Natural killer cell (primary cell): ENCODE measurements around the gene DLG3. TPM values are rescaled to one million over a fixed set of nuclear protein-coding genes. Genes with fewer than 3 reads are reported as not detected.

Experiments used
- ATAC-seq, 3 donors: fragments of 150-1000 bp in 2 of 3; fragments of 200-7000 bp in 1 of 3; cut with Tn5 transposase; 1 replicate in 1 of 3; 2 replicates in 2 of 3; pipeline ENCODE4 v1.10.0; 2021; ENCODE audit warnings: mild to moderate bottlenecking in 2 of 3, moderate library complexity in 2 of 3
- DNase-seq, 2 donors: peaks; one replicate each; pipeline versions ENCODE4 v3.0.0 to v3.0.0-alpha.2; 2013 to 2021; ENCODE audit warnings: mixed read lengths in 1 of 2
- H3K27ac ChIP-seq: one replicate; pipeline ENCODE4 v1.5.1; 2013; ENCODE audit warnings: mild to moderate bottlenecking, low read length
- H3K27me3 ChIP-seq: one replicate; pipeline ENCODE4 v1.6.1; 2013; ENCODE audit warnings: low read length; ENCODE audit not compliant: control insufficient read depth, insufficient read depth
- H3K36me3 ChIP-seq: one replicate; pipeline ENCODE4 v1.6.1; 2013; ENCODE audit warnings: low read length; ENCODE audit not compliant: control insufficient read depth, insufficient read depth
- H3K4me1 ChIP-seq: one replicate; pipeline ENCODE4 v1.6.1; 2013; ENCODE audit warnings: low read length; ENCODE audit not compliant: control insufficient read depth, insufficient read depth
- H3K4me3 ChIP-seq: one replicate; pipeline ENCODE4 v1.5.1; 2013; ENCODE audit warnings: low read length
- H3K9me3 ChIP-seq: one replicate; pipeline ENCODE4 v1.6.1; 2013; ENCODE audit warnings: low read length; ENCODE audit not compliant: control insufficient read depth, insufficient read depth
- H3K27ac Mint-ChIP-seq, 2 donors: one replicate each; pipeline ENCODE4 v1.8.0; 2022; ENCODE audit warnings: mild to moderate bottlenecking in 2 of 2, mixed read lengths in 2 of 2, moderate library complexity in 1 of 2
- H3K27me3 Mint-ChIP-seq, 2 donors: one replicate each; pipeline ENCODE4 v1.8.0; 2022; ENCODE audit warnings: low read depth in 2 of 2, mixed read lengths in 2 of 2
- H3K36me3 Mint-ChIP-seq: one replicate; pipeline ENCODE4 v1.8.0; 2022; ENCODE audit warnings: mixed read lengths
- H3K4me1 Mint-ChIP-seq, 2 donors: one replicate each; pipeline ENCODE4 v1.8.0; 2022; ENCODE audit warnings: mixed read lengths in 2 of 2
- H3K4me3 Mint-ChIP-seq: one replicate; pipeline ENCODE4 v1.8.0; 2022; ENCODE audit warnings: mild to moderate bottlenecking, moderate library complexity, mixed read lengths
- H3K9me3 Mint-ChIP-seq, 2 donors: one replicate each; pipeline ENCODE4 v1.8.0; 2022; ENCODE audit warnings: mixed read lengths in 2 of 2
- WGBS: methylation state at CpG from one replicate; pipeline ENCODE4 v1.1.7; 2013; ENCODE audit warnings: missing lambda C conversion rate; ENCODE audit not compliant: insufficient coverage; 5-methylcytosine and 5-hydroxymethylcytosine counted together
- intact Hi-C: fragments of 100-400 bp; cut with micrococcal nuclease; formaldehyde crosslinking; loops from one replicate; pipeline ENCODE4 v1.14.2; 2022
- total RNA-seq, 4 donors: library from RNA; stranded (reverse); fragments of 120-200 nt in 1 of 4; gene quantifications; one replicate each; pipeline versions ENCODE4 v1.2.3 to v1.2.4, GENCODE V29; 2013 to 2022
- TF ChIP-seq, protein P1 (sequence below): fragments of 200-600 bp; IDR thresholded peaks from one replicate; pipeline ENCODE4 v1.8.0; 2022; ENCODE audit warnings: antibody characterized with exemption

DLG3 gene
- total RNA-seq, 3 donors from 2014 or later (not counting 1 experiment from before 2014, with no cell fraction given), result 13.6 to 17.6 (median 15.9) TPM

DNA sequence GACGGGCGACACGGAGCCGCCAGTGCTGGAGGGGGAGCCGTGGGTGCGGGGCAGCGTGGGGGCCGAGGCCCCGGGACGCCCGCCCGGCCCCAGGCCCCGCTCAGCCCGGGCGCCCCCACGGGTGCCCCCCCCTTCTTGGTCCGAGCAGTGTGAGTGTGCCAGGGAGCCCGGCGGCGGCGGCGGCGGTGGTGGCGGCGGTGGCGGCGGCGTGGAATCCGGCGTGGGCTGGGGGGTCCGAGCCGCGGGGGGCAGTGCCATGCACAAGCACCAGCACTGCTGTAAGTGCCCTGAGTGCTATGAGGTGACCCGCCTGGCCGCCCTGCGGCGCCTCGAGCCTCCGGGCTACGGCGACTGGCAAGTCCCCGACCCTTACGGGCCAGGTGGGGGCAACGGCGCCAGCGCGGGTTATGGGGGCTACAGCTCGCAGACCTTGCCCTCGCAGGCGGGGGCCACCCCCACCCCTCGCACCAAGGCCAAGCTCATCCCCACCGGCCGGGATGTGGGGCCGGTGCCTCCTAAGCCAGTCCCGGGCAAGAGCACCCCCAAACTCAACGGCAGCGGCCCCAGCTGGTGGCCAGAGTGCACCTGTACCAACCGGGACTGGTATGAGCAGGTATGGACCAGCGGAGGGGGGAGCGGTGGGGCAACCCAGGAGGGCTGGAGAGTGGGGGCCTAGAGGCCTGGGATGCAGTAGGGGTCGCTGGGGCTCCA is 466 bp downstream of the DLG3 start:
- no peak overlapping the region for H3K27ac Mint-ChIP-seq

DNA sequence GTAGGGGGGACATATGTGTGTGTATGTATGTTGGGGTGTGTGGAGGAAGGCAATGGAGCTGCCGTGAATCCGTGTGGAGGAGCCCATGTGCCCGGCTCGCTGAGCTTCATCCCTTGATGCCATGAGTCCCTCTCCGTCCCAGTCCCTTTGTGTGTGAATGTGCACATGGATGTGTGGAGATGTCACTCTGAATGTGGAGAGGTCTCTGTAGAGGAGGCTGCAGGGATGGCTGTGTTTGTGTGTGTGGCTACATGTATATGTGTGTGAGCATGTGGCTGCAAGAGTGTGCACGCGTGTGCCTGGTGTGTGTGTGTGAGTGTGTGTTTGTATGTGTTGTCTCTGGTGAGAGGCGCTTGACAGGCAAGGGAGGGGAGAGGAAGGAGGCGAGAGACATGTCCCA is 1.3 kb downstream of the DLG3 start:
- no peak overlapping the region for H3K4me3 Mint-ChIP-seq
- H3K27me3 Mint-ChIP-seq, result peaks cover 16 to 31% of the 10 kb centered on the region in 2 donors
- no peaks in the 10 kb centered on the region for H3K36me3 ChIP-seq
- intact Hi-C loops, result no loop called here
- no peak for DNase-seq
- TF ChIP-seq, protein P1, sequence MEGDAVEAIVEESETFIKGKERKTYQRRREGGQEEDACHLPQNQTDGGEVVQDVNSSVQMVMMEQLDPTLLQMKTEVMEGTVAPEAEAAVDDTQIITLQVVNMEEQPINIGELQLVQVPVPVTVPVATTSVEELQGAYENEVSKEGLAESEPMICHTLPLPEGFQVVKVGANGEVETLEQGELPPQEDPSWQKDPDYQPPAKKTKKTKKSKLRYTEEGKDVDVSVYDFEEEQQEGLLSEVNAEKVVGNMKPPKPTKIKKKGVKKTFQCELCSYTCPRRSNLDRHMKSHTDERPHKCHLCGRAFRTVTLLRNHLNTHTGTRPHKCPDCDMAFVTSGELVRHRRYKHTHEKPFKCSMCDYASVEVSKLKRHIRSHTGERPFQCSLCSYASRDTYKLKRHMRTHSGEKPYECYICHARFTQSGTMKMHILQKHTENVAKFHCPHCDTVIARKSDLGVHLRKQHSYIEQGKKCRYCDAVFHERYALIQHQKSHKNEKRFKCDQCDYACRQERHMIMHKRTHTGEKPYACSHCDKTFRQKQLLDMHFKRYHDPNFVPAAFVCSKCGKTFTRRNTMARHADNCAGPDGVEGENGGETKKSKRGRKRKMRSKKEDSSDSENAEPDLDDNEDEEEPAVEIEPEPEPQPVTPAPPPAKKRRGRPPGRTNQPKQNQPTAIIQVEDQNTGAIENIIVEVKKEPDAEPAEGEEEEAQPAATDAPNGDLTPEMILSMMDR, result no peak
- H3K27ac Mint-ChIP-seq, result no peak overlapping the region
- H3K27me3 ChIP-seq, result peaks cover 12% of the 10 kb centered on the region
- H3K9me3 Mint-ChIP-seq, result no peaks in the 10 kb centered on the region
- WGBS, result 88% methylated on average over 9 of the region's 9 CpGs
- no peak overlapping the region for H3K27ac ChIP-seq
- H3K4me1 ChIP-seq, result peaks cover 11% of the 10 kb centered on the region
- no peaks in the 10 kb centered on the region for H3K36me3 Mint-ChIP-seq
- no peaks in the 10 kb centered on the region for H3K9me3 ChIP-seq
- peaks cover 0 to 4% of the 10 kb centered on the region in 2 donors for H3K4me1 Mint-ChIP-seq
- H3K4me3 ChIP-seq, result no peak overlapping the region
- no peak for ATAC-seq

More for the DNA sequence above, 466 bp downstream of the DLG3 start:
- H3K27me3 Mint-ChIP-seq, result peaks cover 23 to 34% of the 10 kb centered on the region in 2 donors
- H3K4me3 Mint-ChIP-seq, result no peak overlapping the region
- H3K4me3 ChIP-seq, result no peak overlapping the region
- H3K36me3 ChIP-seq, result no peaks in the 10 kb centered on the region
- H3K27ac ChIP-seq, result no peak overlapping the region
- H3K9me3 Mint-ChIP-seq, result no peaks in the 10 kb centered on the region
- TF ChIP-seq, protein P1, result no peak
- H3K9me3 ChIP-seq, result no peaks in the 10 kb centered on the region
- H3K27me3 ChIP-seq, result peaks cover 12% of the 10 kb centered on the region
- ATAC-seq (peak; percentile 7 to 59 (median 50)), DNase-seq (peak in 1 of 2 donors; percentile 17)
- peaks cover 0 to 4% of the 10 kb centered on the region in 2 donors for H3K4me1 Mint-ChIP-seq
- H3K4me1 ChIP-seq, result peaks cover 11% of the 10 kb centered on the region
- intact Hi-C loops, result no loop called here
- WGBS, result 6% methylated on average over 51 of the region's 61 CpGs
- H3K36me3 Mint-ChIP-seq, result no peaks in the 10 kb centered on the region

DNA sequence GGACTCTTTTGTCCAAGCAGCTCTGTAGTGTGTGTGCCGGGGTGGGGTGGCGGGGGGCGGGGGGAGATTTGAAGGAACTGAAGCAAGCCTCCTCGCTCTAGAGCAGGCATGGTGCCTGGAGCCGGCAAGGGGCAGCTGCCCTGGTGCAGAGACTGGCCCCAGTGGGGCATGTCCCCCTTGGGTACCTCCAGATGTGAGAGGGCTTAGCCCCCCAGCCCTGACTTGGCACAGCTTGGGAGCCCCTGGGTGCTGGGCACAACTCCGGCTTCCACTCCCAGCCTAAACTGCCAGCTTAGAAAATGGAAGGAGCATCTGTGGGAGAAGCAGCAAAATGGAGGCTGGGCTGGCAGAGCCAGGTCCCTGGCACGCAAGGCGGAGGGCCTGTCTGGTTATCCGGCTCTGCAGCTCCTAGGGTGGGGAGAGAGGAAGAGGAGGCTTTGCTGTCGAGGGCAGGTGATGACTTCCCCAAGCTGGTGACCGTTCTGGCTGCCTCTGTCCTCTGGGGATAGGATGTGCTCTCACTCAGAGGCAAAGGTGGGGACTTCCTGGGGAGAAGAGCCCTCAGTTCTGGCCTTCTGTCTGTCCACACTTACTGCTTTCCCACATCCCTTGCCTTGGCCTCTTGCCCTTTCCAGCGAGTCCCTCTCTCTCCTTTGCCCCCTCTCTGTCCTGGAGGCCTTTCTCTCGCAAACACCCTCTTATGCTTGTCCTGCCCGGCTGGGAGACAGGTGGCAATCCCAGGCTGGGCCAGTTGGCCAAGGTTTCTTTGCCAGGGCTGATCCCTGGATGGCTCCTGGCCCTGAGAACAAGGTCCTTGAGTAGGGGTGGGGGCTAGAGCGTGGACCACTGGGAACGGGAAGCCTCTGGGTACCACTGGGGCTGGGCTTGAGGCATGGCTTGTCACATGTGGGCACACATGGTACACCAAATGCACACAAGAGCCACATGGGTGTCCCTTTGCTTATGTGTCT is 2.0 kb downstream of the DLG3 start:
- Mint-ChIP-seq H3K9me3 (no peaks in the 10 kb centered on the region), H3K27ac (no peak overlapping the region), H3K4me3 (no peak overlapping the region), H3K4me1 (peaks cover under 1 to 4% of the 10 kb centered on the region in 2 donors), H3K27me3 (peaks cover 9 to 25% of the 10 kb centered on the region in 2 donors), H3K36me3 (no peaks in the 10 kb centered on the region)
- H3K36me3 ChIP-seq, result no peaks in the 10 kb centered on the region
- H3K4me1 ChIP-seq, result peaks cover 13% of the 10 kb centered on the region
- ATAC-seq (no peak), DNase-seq (no peak)
- no peaks in the 10 kb centered on the region for H3K9me3 ChIP-seq
- H3K27ac ChIP-seq, result no peak overlapping the region
- TF ChIP-seq, protein P1, result no peak
- intact Hi-C loops, result no loop called here
- peaks cover 12% of the 10 kb centered on the region for H3K27me3 ChIP-seq
- WGBS, result 87% methylated on average over 14 of the region's 16 CpGs
- no peak overlapping the region for H3K4me3 ChIP-seq
